DOHH2 (cell line): ENCODE data around the gene ASGR1.
A peak's percentile ranks its signal among the peaks of the same experiment; 100 is the strongest.
"Not testable (repeated sequence)": the region's sequence is repeated elsewhere in the genome, so short reads cannot be mapped to it uniquely, and the experiment has no call there.

ENCODE experiments used
- H3F3A ChIP-seq: fragments of 200-600 bp; sonication (generic), shearing (Covaris generic); 2 replicates; pipeline ENCODE4 v1.6.0; 2016; ENCODE audit warnings: antibody characterized with exemption, mild to moderate bottlenecking; ENCODE audit not compliant: control insufficient read depth, insufficient read depth
- H3K27ac ChIP-seq: fragments of 200-600 bp; sonication (generic); 2 replicates; pipeline ENCODE4 v1.5.1; 2014; ENCODE audit warnings: low read depth, mild to moderate bottlenecking, low read length, moderate library complexity
- H3K27me3 ChIP-seq: fragments of 200-600 bp; sonication (generic); 2 replicates; pipeline ENCODE4 v1.6.1; 2014; ENCODE audit warnings: mild to moderate bottlenecking, low read length, mixed read lengths; ENCODE audit not compliant: control insufficient read depth
- H3K36me3 ChIP-seq: fragments of 200-600 bp; sonication (generic); 2 replicates; pipeline ENCODE4 v1.6.1; 2014; ENCODE audit warnings: mild to moderate bottlenecking, low read length, moderate library complexity, mixed read lengths; ENCODE audit not compliant: control insufficient read depth
- H3K4me1 ChIP-seq: fragments of 200-600 bp; sonication (generic); 2 replicates; pipeline ENCODE4 v1.6.1; 2014; ENCODE audit warnings: mild to moderate bottlenecking, low read length, mixed read lengths; ENCODE audit not compliant: control insufficient read depth
- H3K4me2 ChIP-seq: fragments of 200-600 bp; sonication (generic); 2 replicates; pipeline ENCODE4 v1.6.0; 2014; ENCODE audit warnings: mild to moderate bottlenecking, low read length, moderate library complexity
- H3K4me3 ChIP-seq: fragments of 200-600 bp; sonication (generic); 2 replicates; pipeline ENCODE4 v1.5.1; 2014; ENCODE audit warnings: mild to moderate bottlenecking, low read length, mixed read lengths
- H3K79me2 ChIP-seq: fragments of 200-600 bp; sonication (generic); 2 replicates; pipeline ENCODE4 v1.6.1; 2014; ENCODE audit warnings: mild to moderate bottlenecking, low read length, mixed read lengths; ENCODE audit not compliant: control insufficient read depth
- H3K9me2 ChIP-seq: fragments of 200-600 bp; sonication (generic); replicated peaks from 2 replicates; pipeline ENCODE4 v1.6.1; 2014; ENCODE audit warnings: mild to moderate bottlenecking, low read length, mixed read lengths; ENCODE audit not compliant: control insufficient read depth
- H3K9me3 ChIP-seq: fragments of 200-600 bp; sonication (generic); 2 replicates; pipeline ENCODE4 v1.6.1; 2014; ENCODE audit warnings: antibody characterized with exemption, low read length, mixed read lengths; ENCODE audit not compliant: control insufficient read depth, insufficient read depth
- H4K20me1 ChIP-seq: fragments of 200-600 bp; sonication (generic); 2 replicates; pipeline ENCODE4 v1.6.0; 2014; ENCODE audit warnings: low read depth, mild to moderate bottlenecking, antibody characterized with exemption, low read length, moderate library complexity; ENCODE audit not compliant: control insufficient read depth, insufficient read depth
- CTCF ChIP-seq: fragments of 200-600 bp; sonication (generic); IDR thresholded peaks from one replicate; pipeline ENCODE4 v1.5.1; 2014; ENCODE audit warnings: antibody characterized with exemption, mild to moderate bottlenecking, low read depth, low read length; ENCODE audit not compliant: poor library complexity, severe bottlenecking
- EZH2phosphoT487 ChIP-seq: fragments of 200-600 bp; sonication (generic); IDR thresholded peaks from 2 replicates; pipeline ENCODE4 v1.6.1; 2017; ENCODE audit warnings: borderline replicate concordance, mild to moderate bottlenecking, antibody characterized with exemption, low read length, moderate library complexity, mixed read lengths

The ASGR1 gene

GRCh38 chr17:7183433-7184090, 4.4 kb upstream of the ASGR1 start:
- no peak overlapping the region for H3K27ac ChIP-seq
- no peak overlapping the region for H3K4me3 ChIP-seq
- H3K4me2 ChIP-seq: no peak overlapping the region
- H3F3A ChIP-seq: no peaks in the 10 kb centered on the region
- TF ChIP-seq CTCF (no peak), EZH2phosphoT487 (no peak)
- peaks cover 3% of the 10 kb centered on the region; the same call in 1 of the 2 replicates for H3K27me3 ChIP-seq
- no peaks in the 10 kb centered on the region for H4K20me1 ChIP-seq
- H3K9me3 ChIP-seq: no peaks in the 10 kb centered on the region
- no peaks in the 10 kb centered on the region for H3K79me2 ChIP-seq
- H3K9me2 ChIP-seq: no peaks in the 10 kb centered on the region
- H3K4me1 ChIP-seq: no peaks in the 10 kb centered on the region
- H3K36me3 ChIP-seq: no peaks in the 10 kb centered on the region

- peaks cover 12% of the 10 kb centered on the region for H3K27me3 ChIP-seq
- not testable (repeated sequence) for H4K20me1 ChIP-seq, H3F3A ChIP-seq, H3K4me2 ChIP-seq, H3K9me2 ChIP-seq, H3K27ac ChIP-seq, H3K79me2 ChIP-seq, H3K4me3 ChIP-seq, H3K36me3 ChIP-seq, H3K4me1 ChIP-seq, H3K9me3 ChIP-seq
These were observed 2.9 kb upstream of the ASGR1 start for GRCh38 chr17:7182101-7182500.

- peaks cover 8% of the 10 kb centered on the region for H3K4me1 ChIP-seq
- H3K79me2 ChIP-seq: no peaks in the 10 kb centered on the region
- H3F3A ChIP-seq: no peaks in the 10 kb centered on the region; the same call in 1 of the 2 replicates
- no peak overlapping the region for H3K4me2 ChIP-seq
- peaks cover 16% of the 10 kb centered on the region for H3K27me3 ChIP-seq
- no peaks in the 10 kb centered on the region for H3K36me3 ChIP-seq
- no peak overlapping the region for H3K27ac ChIP-seq
- H3K4me3 ChIP-seq: no peak overlapping the region
- no peaks in the 10 kb centered on the region for H3K9me2 ChIP-seq
- H3K9me3 ChIP-seq: peaks cover 12% of the 10 kb centered on the region; the same call in 1 of the 2 replicates
- TF ChIP-seq CTCF (no peak), EZH2phosphoT487 (no peak)
- no peaks in the 10 kb centered on the region for H4K20me1 ChIP-seq
These were observed 225 bp downstream of the ASGR1 start for GRCh38 chr17:7178973-7179316.

GRCh38 chr17:7177954-7178477, 1.2 kb downstream of the ASGR1 start:
- peaks cover 16% of the 10 kb centered on the region for H3K27me3 ChIP-seq
- no peak overlapping the region for H3K27ac ChIP-seq
- TF ChIP-seq EZH2phosphoT487: no peak; the same call in 1 of the 2 replicates
- TF ChIP-seq CTCF: no peak
- peaks cover 8% of the 10 kb centered on the region for H3K4me1 ChIP-seq
- H3K36me3 ChIP-seq: no peaks in the 10 kb centered on the region
- H3F3A ChIP-seq: no peaks in the 10 kb centered on the region; the same call in 1 of the 2 replicates
- H3K79me2 ChIP-seq: no peaks in the 10 kb centered on the region
- H3K4me2 ChIP-seq: peak overlapping the region; percentile 58
- no peaks in the 10 kb centered on the region for H4K20me1 ChIP-seq
- H3K9me2 ChIP-seq: no peaks in the 10 kb centered on the region
- H3K9me3 ChIP-seq: peaks cover 12% of the 10 kb centered on the region; the same call in 1 of the 2 replicates
- H3K4me3 ChIP-seq: peak overlapping the region; percentile 35; the same call in 1 of the 2 replicates
